Ishikawa (cell line): ENCODE measurements around the gene CFAP91.

ENCODE experiments used
- CEBPB ChIP-seq: IDR thresholded peaks from 2 replicates; pipeline ENCODE4 v1.6.1; 2012
- CREB1 ChIP-seq: IDR thresholded peaks from 2 replicates; pipeline ENCODE4 v1.6.1; 2012; ENCODE audit warnings: low read depth
- EGR1 ChIP-seq: IDR thresholded peaks from 2 replicates; pipeline ENCODE4 v1.6.1; 2012
- EP300 ChIP-seq: IDR thresholded peaks from 2 replicates; pipeline ENCODE4 v1.6.1; 2012; ENCODE audit warnings: borderline replicate concordance
- FOXM1 ChIP-seq: IDR thresholded peaks from 2 replicates; pipeline ENCODE4 v1.6.1; 2012; ENCODE audit warnings: low read depth, borderline replicate concordance
- NFIC ChIP-seq: IDR thresholded peaks from 2 replicates; pipeline ENCODE4 v1.6.1; 2012
- RAD21 ChIP-seq: IDR thresholded peaks from 2 replicates; pipeline ENCODE4 v1.6.1; 2012; ENCODE audit warnings: low read depth
- TAF1 ChIP-seq: IDR thresholded peaks from 2 replicates; pipeline ENCODE4 v1.6.1; 2012; ENCODE audit warnings: low read depth, mild to moderate bottlenecking
- TCF12 ChIP-seq: IDR thresholded peaks from 2 replicates; pipeline ENCODE4 v1.6.1; 2012; ENCODE audit warnings: low read depth
- TEAD4 ChIP-seq: IDR thresholded peaks from 2 replicates; pipeline ENCODE4 v1.6.1; 2012
- YY1 ChIP-seq: IDR thresholded peaks from 2 replicates; pipeline ENCODE4 v1.6.1; 2012; ENCODE audit warnings: low read depth
- ZBTB7A ChIP-seq: IDR thresholded peaks from 2 replicates; pipeline ENCODE4 v1.6.1; 2012; ENCODE audit warnings: low read depth
- TF ChIP-seq, protein P1 (sequence below): IDR thresholded peaks from 2 replicates; pipeline ENCODE4 v1.6.1; 2012; ENCODE audit warnings: low read depth, mild to moderate bottlenecking
- TF ChIP-seq, protein P2 (sequence below): IDR thresholded peaks from 2 replicates; pipeline ENCODE4 v1.6.1; 2012
- TF ChIP-seq, protein P3 (sequence below): IDR thresholded peaks from 2 replicates; pipeline ENCODE4 v1.6.1; 2012

Gene CFAP91

DNA sequence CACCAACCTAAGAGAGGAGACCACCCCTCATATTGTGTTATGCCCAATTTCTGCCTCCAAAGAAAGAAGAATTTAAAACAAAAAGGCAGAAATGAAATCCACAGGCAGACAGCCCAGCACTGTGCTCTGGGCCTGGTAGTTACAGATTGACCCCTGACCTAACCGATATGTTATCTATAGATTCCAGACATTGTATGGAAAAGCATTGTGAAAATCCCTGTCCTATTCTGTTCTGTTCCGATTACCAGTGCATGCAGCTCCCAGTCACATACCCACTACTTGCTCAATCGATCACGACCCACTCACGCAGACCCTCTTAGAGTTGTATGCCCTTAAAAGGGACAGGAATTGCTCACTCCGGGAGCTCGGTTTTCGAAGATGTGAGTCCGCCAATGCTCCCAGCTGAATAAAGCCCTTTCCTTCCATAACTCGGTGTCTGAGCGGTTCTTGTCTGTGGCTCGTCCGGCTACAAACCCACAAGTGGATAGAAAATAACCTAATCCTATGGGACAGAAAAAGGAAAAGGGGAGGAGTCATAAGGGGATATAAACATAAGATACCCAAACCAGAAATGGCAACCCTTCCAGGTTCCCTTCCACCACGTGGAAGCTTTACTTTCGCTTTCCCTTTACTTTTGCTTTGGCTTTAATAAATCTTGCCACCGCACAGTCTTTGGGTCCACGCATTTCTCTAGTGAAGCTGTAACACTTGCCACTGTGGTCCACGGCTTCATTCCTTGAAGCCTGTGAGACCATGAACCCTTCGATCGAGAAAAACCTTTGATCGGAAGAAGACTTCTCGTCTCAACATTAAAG is 1.7 kb upstream of the CFAP91 start:
- TF ChIP-seq RAD21 (no peak), FOXM1 (no peak), TAF1 (no peak), TEAD4 (no peak), YY1 (no peak), CEBPB (no peak), EP300 (no peak), TCF12 (no peak), CREB1 (no peak), ZBTB7A (no peak), NFIC (no peak), EGR1 (no peak)
- TF ChIP-seq, protein P1, sequence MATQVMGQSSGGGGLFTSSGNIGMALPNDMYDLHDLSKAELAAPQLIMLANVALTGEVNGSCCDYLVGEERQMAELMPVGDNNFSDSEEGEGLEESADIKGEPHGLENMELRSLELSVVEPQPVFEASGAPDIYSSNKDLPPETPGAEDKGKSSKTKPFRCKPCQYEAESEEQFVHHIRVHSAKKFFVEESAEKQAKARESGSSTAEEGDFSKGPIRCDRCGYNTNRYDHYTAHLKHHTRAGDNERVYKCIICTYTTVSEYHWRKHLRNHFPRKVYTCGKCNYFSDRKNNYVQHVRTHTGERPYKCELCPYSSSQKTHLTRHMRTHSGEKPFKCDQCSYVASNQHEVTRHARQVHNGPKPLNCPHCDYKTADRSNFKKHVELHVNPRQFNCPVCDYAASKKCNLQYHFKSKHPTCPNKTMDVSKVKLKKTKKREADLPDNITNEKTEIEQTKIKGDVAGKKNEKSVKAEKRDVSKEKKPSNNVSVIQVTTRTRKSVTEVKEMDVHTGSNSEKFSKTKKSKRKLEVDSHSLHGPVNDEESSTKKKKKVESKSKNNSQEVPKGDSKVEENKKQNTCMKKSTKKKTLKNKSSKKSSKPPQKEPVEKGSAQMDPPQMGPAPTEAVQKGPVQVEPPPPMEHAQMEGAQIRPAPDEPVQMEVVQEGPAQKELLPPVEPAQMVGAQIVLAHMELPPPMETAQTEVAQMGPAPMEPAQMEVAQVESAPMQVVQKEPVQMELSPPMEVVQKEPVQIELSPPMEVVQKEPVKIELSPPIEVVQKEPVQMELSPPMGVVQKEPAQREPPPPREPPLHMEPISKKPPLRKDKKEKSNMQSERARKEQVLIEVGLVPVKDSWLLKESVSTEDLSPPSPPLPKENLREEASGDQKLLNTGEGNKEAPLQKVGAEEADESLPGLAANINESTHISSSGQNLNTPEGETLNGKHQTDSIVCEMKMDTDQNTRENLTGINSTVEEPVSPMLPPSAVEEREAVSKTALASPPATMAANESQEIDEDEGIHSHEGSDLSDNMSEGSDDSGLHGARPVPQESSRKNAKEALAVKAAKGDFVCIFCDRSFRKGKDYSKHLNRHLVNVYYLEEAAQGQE: no peak
- TF ChIP-seq, protein P2, sequence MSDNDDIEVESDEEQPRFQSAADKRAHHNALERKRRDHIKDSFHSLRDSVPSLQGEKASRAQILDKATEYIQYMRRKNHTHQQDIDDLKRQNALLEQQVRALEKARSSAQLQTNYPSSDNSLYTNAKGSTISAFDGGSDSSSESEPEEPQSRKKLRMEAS: no peak
- TF ChIP-seq, protein P3, sequence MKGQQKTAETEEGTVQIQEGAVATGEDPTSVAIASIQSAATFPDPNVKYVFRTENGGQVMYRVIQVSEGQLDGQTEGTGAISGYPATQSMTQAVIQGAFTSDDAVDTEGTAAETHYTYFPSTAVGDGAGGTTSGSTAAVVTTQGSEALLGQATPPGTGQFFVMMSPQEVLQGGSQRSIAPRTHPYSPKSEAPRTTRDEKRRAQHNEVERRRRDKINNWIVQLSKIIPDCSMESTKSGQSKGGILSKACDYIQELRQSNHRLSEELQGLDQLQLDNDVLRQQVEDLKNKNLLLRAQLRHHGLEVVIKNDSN: no peak

DNA sequence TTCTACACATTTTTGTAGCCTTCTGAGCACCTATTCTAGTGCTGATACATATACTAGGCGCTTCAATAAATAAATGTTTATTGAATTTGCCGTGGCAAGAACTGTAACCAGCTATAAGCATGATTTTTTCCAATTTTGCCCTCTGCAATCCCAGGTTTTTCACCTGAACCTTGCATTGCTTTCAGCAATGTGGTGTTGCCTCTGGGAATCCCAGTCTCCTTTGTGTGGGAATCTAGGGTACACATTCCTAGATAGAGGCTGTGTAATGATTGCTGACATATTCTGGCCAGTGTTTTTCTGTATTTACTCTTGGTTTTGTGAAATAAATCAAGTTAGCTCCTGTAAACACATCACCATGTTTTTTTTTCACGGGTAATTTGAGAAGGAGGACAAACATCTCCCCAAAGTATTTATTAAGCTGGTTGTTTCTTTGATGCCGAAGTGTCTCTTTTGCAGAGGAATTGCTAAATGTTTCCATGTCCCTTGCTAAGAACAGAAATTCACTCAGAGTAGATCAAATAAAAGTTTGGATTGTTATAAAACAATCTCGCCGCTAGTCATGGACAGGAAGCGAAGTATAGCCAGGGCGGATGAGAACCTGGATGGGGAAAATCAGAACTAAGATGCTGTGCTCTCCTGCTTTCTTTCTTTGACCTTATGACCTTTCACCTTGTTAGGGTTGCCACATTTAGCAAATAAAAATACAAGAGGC is 1.2 kb downstream of the CFAP91 start:
- TF ChIP-seq FOXM1 (no peak), TEAD4 (no peak)

DNA sequence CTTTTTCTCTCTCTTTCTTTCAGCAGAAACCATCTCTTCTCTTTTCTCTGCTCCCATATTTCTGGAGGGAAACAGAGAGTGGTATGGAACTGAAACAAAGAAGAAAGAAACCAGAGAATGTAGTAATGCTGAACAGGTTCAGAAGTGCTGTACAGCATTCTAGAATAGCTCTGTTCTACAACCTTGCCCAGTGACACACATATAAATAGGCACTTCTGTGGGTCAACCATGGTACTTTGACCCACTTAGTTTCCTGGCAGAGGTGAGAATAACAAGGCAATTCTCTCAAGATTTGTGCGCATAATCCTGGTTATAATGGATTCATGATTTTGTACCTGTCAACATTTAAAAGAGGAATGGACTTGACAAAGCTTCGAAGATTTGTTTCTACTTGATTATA is 12.3 kb downstream of the CFAP91 start:
- TF ChIP-seq EGR1 (no peak), TCF12 (no peak), TAF1 (no peak), YY1 (no peak), RAD21 (no peak), FOXM1 (no peak), CREB1 (no peak), CEBPB (no peak), ZBTB7A (no peak), EP300 (no peak), NFIC (no peak), TEAD4 (no peak)
- TF ChIP-seq, protein P2: no peak
- TF ChIP-seq, protein P3: no peak
- TF ChIP-seq, protein P1: no peak

DNA sequence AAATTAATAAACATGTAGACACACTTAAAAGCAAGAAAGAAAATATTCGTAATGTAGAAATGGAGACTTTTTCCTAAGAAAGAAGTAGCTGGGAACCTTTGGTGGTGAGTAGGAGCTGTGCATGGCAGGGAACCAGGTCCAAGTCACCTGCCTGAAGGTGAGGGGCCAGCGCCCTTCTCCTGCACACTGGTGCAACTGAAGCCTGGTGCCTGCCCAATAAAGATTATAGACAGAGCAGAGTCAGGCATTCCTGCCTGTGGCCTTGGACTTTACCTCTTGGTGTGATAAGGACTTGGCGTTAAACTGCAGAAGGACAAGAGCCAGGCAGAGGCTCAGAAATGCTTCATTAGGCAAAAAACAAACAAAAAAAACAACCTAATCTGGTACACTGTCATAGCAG is 14.2 kb downstream of the CFAP91 start:
- TF ChIP-seq NFIC (no peak), TEAD4 (no peak), TCF12 (no peak), CREB1 (no peak), FOXM1 (no peak), RAD21 (no peak), TAF1 (no peak), ZBTB7A (no peak), CEBPB (no peak), YY1 (no peak), EP300 (no peak), EGR1 (no peak)
- TF ChIP-seq, protein P1: no peak
- TF ChIP-seq, protein P2: no peak
- TF ChIP-seq, protein P3: no peak
